Natural killer cell (primary cell): ENCODE data around the gene VPS18. TPM values are rescaled to one million over a fixed set of nuclear protein-coding genes. Genes with fewer than 3 reads are reported as not detected.

Experiments used
- ATAC-seq, 3 donors: fragments of 150-1000 bp in 2 of 3; fragments of 200-7000 bp in 1 of 3; cut with Tn5 transposase; 1 replicate in 1 of 3; 2 replicates in 2 of 3; pipeline ENCODE4 v1.10.0; 2021; ENCODE audit warnings: mild to moderate bottlenecking in 2 of 3, moderate library complexity in 2 of 3
- DNase-seq, 2 donors: peaks; one replicate each; pipeline versions ENCODE4 v3.0.0 to v3.0.0-alpha.2; 2013 to 2021; ENCODE audit warnings: mixed read lengths in 1 of 2
- H3K27ac ChIP-seq: one replicate; pipeline ENCODE4 v1.5.1; 2013; ENCODE audit warnings: mild to moderate bottlenecking, low read length
- H3K27me3 ChIP-seq: one replicate; pipeline ENCODE4 v1.6.1; 2013; ENCODE audit warnings: low read length; ENCODE audit not compliant: control insufficient read depth, insufficient read depth
- H3K36me3 ChIP-seq: one replicate; pipeline ENCODE4 v1.6.1; 2013; ENCODE audit warnings: low read length; ENCODE audit not compliant: control insufficient read depth, insufficient read depth
- H3K4me1 ChIP-seq: one replicate; pipeline ENCODE4 v1.6.1; 2013; ENCODE audit warnings: low read length; ENCODE audit not compliant: control insufficient read depth, insufficient read depth
- H3K4me3 ChIP-seq: one replicate; pipeline ENCODE4 v1.5.1; 2013; ENCODE audit warnings: low read length
- H3K9me3 ChIP-seq: one replicate; pipeline ENCODE4 v1.6.1; 2013; ENCODE audit warnings: low read length; ENCODE audit not compliant: control insufficient read depth, insufficient read depth
- H3K27ac Mint-ChIP-seq, 2 donors: one replicate each; pipeline ENCODE4 v1.8.0; 2022; ENCODE audit warnings: mild to moderate bottlenecking in 2 of 2, mixed read lengths in 2 of 2, moderate library complexity in 1 of 2
- H3K27me3 Mint-ChIP-seq, 2 donors: one replicate each; pipeline ENCODE4 v1.8.0; 2022; ENCODE audit warnings: low read depth in 2 of 2, mixed read lengths in 2 of 2
- H3K36me3 Mint-ChIP-seq: one replicate; pipeline ENCODE4 v1.8.0; 2022; ENCODE audit warnings: mixed read lengths
- H3K4me1 Mint-ChIP-seq, 2 donors: one replicate each; pipeline ENCODE4 v1.8.0; 2022; ENCODE audit warnings: mixed read lengths in 2 of 2
- H3K4me3 Mint-ChIP-seq: one replicate; pipeline ENCODE4 v1.8.0; 2022; ENCODE audit warnings: mild to moderate bottlenecking, moderate library complexity, mixed read lengths
- H3K9me3 Mint-ChIP-seq, 2 donors: one replicate each; pipeline ENCODE4 v1.8.0; 2022; ENCODE audit warnings: mixed read lengths in 2 of 2
- WGBS: methylation state at CpG from one replicate; pipeline ENCODE4 v1.1.7; 2013; ENCODE audit warnings: missing lambda C conversion rate; ENCODE audit not compliant: insufficient coverage; 5-methylcytosine and 5-hydroxymethylcytosine counted together
- intact Hi-C: fragments of 100-400 bp; cut with micrococcal nuclease; formaldehyde crosslinking; loops from one replicate; pipeline ENCODE4 v1.14.2; 2022
- total RNA-seq, 4 donors: library from RNA; stranded (reverse); fragments of 120-200 nt in 1 of 4; gene quantifications; one replicate each; pipeline versions ENCODE4 v1.2.3 to v1.2.4, GENCODE V29; 2013 to 2022
- TF ChIP-seq, protein P1 (sequence below): fragments of 200-600 bp; IDR thresholded peaks from one replicate; pipeline ENCODE4 v1.8.0; 2022; ENCODE audit warnings: antibody characterized with exemption

VPS18 gene
- total RNA-seq, 3 donors from 2014 or later (not counting 1 experiment from before 2014, with no cell fraction given), result 30.8 to 35.6 (median 34.1) TPM

DNA sequence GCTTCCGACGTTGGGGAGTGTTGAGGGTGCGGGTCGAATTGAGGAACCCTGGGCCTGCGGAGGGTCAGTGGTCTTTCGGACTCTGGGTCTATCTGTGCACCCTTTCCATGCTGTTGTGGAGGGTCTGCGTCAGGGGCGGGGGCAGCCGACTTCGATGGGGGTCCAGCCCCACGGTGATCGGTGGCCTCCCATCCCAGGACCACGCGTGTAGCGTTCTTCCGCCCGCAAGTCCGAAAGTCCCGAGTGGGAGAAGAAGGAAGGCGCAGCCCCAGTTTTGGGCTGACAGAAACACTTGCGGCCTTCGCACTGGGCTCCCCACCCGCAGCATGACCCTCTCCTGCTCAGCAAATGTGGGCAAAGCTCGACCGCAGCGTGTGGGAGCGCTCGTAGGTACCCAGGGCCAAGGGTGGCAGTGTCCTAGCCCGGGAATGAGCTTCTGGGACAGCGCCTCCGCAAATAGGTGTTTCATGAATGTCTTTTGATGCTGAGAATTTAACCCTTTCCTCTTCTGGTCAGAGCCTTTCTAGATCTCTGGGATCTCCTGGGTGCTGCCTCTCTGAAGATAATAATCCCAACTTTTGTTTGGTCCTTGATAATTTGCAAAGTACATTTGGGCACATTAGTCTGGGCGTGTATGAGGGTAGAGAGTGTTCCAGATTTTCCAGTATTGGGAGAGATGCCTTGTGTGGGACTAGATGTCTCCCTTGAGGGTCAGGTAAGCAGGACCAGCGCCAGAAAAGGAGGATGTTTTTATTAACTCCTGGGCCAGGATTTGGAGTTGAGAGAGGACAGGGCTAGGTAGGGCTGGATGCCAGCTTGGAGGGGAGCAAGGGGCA lies 32.6 kb downstream of the VPS18 start:
- WGBS, result 12% methylated on average over 33 of the region's 33 CpGs
- Histone ChIP-seq H3K27ac (no peak overlapping the region), H3K4me1 (peaks cover 57% of the 10 kb centered on the region), H3K4me3 (no peak overlapping the region), H3K9me3 (no peaks in the 10 kb centered on the region), H3K36me3 (no peaks in the 10 kb centered on the region), H3K27me3 (peaks cover 47% of the 10 kb centered on the region)
- peak overlapping the region; percentile 78 for H3K4me3 Mint-ChIP-seq
- ATAC-seq, result no peak
- H3K4me1 Mint-ChIP-seq, result peaks cover 34 to 58% of the 10 kb centered on the region in 2 donors
- DNase-seq, result no peak
- TF ChIP-seq, protein P1, sequence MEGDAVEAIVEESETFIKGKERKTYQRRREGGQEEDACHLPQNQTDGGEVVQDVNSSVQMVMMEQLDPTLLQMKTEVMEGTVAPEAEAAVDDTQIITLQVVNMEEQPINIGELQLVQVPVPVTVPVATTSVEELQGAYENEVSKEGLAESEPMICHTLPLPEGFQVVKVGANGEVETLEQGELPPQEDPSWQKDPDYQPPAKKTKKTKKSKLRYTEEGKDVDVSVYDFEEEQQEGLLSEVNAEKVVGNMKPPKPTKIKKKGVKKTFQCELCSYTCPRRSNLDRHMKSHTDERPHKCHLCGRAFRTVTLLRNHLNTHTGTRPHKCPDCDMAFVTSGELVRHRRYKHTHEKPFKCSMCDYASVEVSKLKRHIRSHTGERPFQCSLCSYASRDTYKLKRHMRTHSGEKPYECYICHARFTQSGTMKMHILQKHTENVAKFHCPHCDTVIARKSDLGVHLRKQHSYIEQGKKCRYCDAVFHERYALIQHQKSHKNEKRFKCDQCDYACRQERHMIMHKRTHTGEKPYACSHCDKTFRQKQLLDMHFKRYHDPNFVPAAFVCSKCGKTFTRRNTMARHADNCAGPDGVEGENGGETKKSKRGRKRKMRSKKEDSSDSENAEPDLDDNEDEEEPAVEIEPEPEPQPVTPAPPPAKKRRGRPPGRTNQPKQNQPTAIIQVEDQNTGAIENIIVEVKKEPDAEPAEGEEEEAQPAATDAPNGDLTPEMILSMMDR, result no peak
- intact Hi-C loops, result no loop called here
- H3K27ac Mint-ChIP-seq, result no peak overlapping the region
- peaks cover 35 to 63% of the 10 kb centered on the region in 2 donors for H3K27me3 Mint-ChIP-seq
- H3K9me3 Mint-ChIP-seq, result no peaks in the 10 kb centered on the region
- no peaks in the 10 kb centered on the region for H3K36me3 Mint-ChIP-seq

DNA sequence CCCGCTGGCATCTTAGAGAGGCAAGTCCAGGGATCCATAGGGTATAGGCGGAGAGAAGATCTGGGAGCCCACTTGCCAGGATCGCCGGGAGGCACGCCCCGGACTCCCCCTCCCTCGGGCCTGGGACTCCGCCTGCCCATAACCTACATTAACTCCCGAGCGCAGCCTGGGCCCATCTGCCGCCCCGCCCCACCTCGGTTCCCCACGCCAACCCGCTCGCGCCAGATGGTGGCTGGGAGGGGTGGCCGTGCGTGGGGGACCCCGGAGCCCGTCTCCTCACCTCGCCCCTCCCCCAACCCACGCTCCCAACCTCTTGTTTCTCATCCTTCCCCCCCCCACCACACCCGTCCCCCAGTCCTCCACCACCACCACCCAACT lies 33.2 kb downstream of the VPS18 start:
- Mint-ChIP-seq H3K4me1 (peaks cover 39 to 64% of the 10 kb centered on the region in 2 donors), H3K4me3 (peak overlapping the region; percentile 78), H3K27ac (no peak overlapping the region), H3K9me3 (no peaks in the 10 kb centered on the region), H3K36me3 (no peaks in the 10 kb centered on the region), H3K27me3 (peaks cover 37 to 65% of the 10 kb centered on the region in 2 donors)
- DNase-seq (no peak), ATAC-seq (peak in 1 of 3 donors; percentile 11)
- WGBS, result 6% methylated on average over 23 of the region's 24 CpGs
- Histone ChIP-seq H3K36me3 (no peaks in the 10 kb centered on the region), H3K27ac (no peak overlapping the region), H3K27me3 (peaks cover 48% of the 10 kb centered on the region), H3K4me1 (peaks cover 63% of the 10 kb centered on the region), H3K4me3 (no peak overlapping the region), H3K9me3 (no peaks in the 10 kb centered on the region)
- intact Hi-C loops, result no loop called here
- TF ChIP-seq, protein P1, result no peak

DNA sequence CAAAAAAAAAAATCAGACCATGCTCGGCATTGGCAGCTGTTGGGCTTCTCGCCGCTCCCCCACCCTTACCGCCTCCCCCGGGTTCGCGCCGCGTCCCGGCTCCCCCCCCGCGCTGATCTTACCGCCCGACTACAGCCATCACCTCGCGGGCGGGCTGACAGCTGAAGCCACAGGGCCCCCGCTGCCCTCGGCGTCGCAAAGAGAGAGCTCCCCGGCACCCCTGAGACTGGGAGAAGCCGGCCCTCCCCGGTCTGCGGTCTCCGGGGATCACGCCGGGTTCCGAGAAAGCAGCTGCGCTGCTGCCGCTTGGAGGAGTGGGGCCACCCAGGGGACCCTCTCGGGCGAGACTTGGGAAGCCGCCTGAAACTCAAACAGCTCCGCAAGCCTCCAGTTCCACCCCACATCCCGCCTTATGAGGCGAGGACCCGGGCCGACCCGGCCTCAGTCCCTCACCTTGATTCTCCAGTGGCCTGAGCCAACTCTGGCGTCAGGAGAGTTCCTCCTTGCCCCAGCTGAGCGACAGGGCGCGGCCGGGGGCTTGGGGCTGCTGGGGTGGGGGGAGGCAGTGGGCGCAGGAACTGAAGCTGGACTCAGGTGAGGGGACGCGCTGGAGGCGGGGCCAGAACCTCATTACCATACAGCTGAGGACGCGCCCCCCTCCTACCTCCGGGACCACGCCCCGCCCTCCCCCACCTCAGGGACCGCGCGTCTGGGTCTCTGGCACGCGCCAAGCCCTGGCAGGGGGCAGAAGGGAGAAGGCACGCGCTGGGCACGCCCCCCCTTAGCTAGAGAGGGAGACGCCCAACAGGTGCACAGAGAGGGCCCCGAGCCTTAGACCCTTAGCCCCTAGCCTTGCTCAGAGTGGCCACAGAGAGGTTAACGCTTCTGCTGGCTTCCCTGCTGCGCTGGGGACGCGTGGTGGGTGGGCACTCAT lies 33.9 kb downstream of the VPS18 start:
- no peaks in the 10 kb centered on the region for H3K9me3 Mint-ChIP-seq
- Histone ChIP-seq H3K27ac (no peak overlapping the region), H3K4me3 (peak overlapping the region; percentile 14), H3K36me3 (no peaks in the 10 kb centered on the region), H3K4me1 (peaks cover 64% of the 10 kb centered on the region), H3K9me3 (no peaks in the 10 kb centered on the region), H3K27me3 (peaks cover 48% of the 10 kb centered on the region)
- H3K27ac Mint-ChIP-seq, result no peak overlapping the region
- peak overlapping the region; percentile 78 for H3K4me3 Mint-ChIP-seq
- ATAC-seq (peak in 2 of 3 donors; percentile 59 to 61), DNase-seq (peak in 1 of 2 donors; percentile 39)
- peaks cover 32 to 60% of the 10 kb centered on the region in 2 donors for H3K27me3 Mint-ChIP-seq
- intact Hi-C loops, result no loop called here
- no peaks in the 10 kb centered on the region for H3K36me3 Mint-ChIP-seq
- peaks cover 39 to 65% of the 10 kb centered on the region in 2 donors for H3K4me1 Mint-ChIP-seq
- WGBS, result under 1% methylated on average over 63 of the region's 68 CpGs
- TF ChIP-seq, protein P1, result no peak
